Glutamatergic neuron (in vitro differentiated cells): ENCODE data around the gene WNT5A. TPM values are rescaled to one million over a fixed set of nuclear protein-coding genes. Genes with fewer than 3 reads are reported as not detected.

Experiments used
- DNase-seq: peaks from one replicate; pipeline ENCODE4 v3.0.0; 2022
- H3K27ac Mint-ChIP-seq: one replicate; pipeline ENCODE4 v1.8.0; 2020; ENCODE audit warnings: mild to moderate bottlenecking, mixed read lengths, inconsistent platforms; ENCODE audit not compliant: unreplicated experiment
- H3K27me3 Mint-ChIP-seq: one replicate; pipeline ENCODE4 v1.8.0; 2020; ENCODE audit warnings: mild to moderate bottlenecking, moderate library complexity, mixed read lengths, inconsistent platforms; ENCODE audit not compliant: unreplicated experiment
- H3K36me3 Mint-ChIP-seq: one replicate; pipeline ENCODE4 v1.8.0; 2020; ENCODE audit warnings: mild to moderate bottlenecking, mixed read lengths, inconsistent platforms; ENCODE audit not compliant: unreplicated experiment
- H3K4me1 Mint-ChIP-seq: one replicate; pipeline ENCODE4 v1.8.0; 2020; ENCODE audit warnings: mild to moderate bottlenecking, low read depth, mixed read lengths, inconsistent platforms; ENCODE audit not compliant: unreplicated experiment
- H3K4me3 Mint-ChIP-seq: one replicate; pipeline ENCODE4 v1.8.0; 2020; ENCODE audit warnings: mild to moderate bottlenecking, mixed read lengths, inconsistent platforms; ENCODE audit not compliant: unreplicated experiment
- H3K9me3 Mint-ChIP-seq: one replicate; pipeline ENCODE4 v1.8.0; 2020; ENCODE audit warnings: mild to moderate bottlenecking, moderate library complexity, mixed read lengths, inconsistent platforms; ENCODE audit not compliant: unreplicated experiment
- total RNA-seq: library from RNA; stranded (reverse); fragmentation: NEBNext Ultra II Directional; extraction: Animal tissue kit (Norgen Biotek cat#: 25700); gene quantifications from one replicate; pipeline ENCODE4 v1.2.1, GENCODE V29; 2021; ENCODE audit not compliant: unreplicated experiment
- TF ChIP-seq, protein P1 (sequence below): fragments of 200-600 bp; sonication (generic); IDR thresholded peaks from one replicate; pipeline ENCODE4 v1.5.0; 2021; ENCODE audit not compliant: partially characterized antibody, unreplicated experiment

The WNT5A gene
- total RNA-seq, 1 donor from 2014 or later = 0.76 TPM

DNA sequence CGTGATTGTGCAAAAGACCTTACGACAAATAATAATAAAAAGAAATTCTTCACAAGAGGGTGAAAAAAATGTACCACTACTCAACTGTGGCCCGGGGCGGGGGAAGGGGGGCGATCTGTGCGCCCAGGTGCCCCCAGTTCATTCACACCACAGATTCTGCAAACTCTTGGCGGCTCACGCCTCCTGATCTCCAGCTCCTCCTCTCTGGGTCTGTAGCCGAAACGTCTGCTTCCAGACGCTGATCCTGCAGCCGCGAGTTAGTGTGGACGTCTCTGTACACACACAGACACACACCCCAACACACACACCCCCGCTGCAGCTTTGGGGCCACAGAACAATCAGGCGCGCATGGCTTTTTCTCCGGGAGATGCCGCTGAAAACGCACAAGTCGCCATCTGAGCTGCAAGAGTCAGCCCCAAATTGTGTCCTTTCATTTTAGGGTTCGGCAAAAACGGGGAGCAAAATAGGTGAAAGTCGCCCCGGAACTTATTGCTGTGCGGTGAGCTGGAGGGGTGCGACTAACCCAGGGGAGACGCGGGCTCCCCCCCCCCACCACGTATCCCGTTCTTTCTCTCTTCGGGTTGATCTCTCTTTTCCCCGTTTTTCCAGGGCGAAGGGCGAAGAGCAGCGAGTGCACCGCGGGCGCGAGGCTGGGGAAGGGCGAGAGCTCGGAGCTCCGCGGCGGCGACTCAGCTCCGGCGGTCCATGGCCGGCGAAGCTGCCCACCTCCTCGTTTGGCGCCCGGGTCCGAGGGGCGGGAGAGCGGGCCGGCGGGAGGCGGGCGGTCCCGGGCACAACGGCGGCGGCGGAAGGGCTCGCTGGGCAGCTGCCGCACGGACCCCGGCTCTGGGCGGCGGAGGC, 505 bp upstream of the WNT5A start:
- Mint-ChIP-seq H3K4me1 (peaks cover 23% of the 10 kb centered on the region), H3K27ac (no peak overlapping the region), H3K36me3 (no peaks in the 10 kb centered on the region), H3K27me3 (peaks cover 32% of the 10 kb centered on the region), H3K4me3 (peak overlapping the region; percentile 89), H3K9me3 (peaks cover 8% of the 10 kb centered on the region)
- peak; percentile 54 for DNase-seq
- TF ChIP-seq, protein P1, sequence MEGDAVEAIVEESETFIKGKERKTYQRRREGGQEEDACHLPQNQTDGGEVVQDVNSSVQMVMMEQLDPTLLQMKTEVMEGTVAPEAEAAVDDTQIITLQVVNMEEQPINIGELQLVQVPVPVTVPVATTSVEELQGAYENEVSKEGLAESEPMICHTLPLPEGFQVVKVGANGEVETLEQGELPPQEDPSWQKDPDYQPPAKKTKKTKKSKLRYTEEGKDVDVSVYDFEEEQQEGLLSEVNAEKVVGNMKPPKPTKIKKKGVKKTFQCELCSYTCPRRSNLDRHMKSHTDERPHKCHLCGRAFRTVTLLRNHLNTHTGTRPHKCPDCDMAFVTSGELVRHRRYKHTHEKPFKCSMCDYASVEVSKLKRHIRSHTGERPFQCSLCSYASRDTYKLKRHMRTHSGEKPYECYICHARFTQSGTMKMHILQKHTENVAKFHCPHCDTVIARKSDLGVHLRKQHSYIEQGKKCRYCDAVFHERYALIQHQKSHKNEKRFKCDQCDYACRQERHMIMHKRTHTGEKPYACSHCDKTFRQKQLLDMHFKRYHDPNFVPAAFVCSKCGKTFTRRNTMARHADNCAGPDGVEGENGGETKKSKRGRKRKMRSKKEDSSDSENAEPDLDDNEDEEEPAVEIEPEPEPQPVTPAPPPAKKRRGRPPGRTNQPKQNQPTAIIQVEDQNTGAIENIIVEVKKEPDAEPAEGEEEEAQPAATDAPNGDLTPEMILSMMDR = no peak

DNA sequence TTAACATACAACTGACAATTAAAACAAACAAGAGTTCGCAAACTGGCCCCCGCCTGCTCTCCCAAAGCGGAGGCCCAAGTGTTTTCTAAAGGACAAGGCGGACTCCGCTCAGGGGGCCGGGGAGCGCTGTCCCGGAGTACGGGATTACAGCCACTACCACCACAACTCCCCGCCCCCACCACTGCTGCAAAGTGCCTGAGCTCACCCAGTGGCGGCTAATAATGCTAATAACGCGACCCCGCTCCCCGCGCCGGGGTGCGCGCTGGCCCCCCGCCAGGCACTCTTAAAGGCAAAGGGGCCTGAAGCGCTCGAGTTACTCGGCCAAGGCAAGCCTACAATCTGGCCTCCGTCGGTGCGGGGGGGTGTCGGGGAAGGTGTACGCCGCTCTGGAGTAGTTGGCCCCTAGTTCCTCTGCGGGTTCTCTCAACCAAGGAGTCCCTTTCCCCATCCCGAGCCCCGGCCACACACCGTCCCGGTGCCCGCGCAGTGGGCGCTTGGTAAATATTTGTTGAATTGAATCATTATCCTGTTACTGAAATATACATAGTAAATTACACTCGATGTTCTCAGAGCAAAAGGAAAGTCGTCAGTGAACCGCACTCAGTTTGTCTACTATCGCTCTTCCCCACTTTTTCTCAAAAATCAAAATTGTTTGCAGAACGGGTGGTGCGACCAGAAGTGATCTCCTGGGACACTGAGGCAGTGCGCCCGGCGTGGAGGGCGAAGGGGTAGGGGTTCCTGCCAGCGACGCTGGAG, 827 bp downstream of the WNT5A start:
- H3K4me3 Mint-ChIP-seq = peak overlapping the region; percentile 78
- peaks cover 33% of the 10 kb centered on the region for H3K27me3 Mint-ChIP-seq
- DNase-seq = peak; percentile 36
- no peaks in the 10 kb centered on the region for H3K36me3 Mint-ChIP-seq
- peaks cover 25% of the 10 kb centered on the region for H3K4me1 Mint-ChIP-seq
- H3K9me3 Mint-ChIP-seq = peaks cover 9% of the 10 kb centered on the region
- TF ChIP-seq, protein P1 = no peak
- no peak overlapping the region for H3K27ac Mint-ChIP-seq

DNA sequence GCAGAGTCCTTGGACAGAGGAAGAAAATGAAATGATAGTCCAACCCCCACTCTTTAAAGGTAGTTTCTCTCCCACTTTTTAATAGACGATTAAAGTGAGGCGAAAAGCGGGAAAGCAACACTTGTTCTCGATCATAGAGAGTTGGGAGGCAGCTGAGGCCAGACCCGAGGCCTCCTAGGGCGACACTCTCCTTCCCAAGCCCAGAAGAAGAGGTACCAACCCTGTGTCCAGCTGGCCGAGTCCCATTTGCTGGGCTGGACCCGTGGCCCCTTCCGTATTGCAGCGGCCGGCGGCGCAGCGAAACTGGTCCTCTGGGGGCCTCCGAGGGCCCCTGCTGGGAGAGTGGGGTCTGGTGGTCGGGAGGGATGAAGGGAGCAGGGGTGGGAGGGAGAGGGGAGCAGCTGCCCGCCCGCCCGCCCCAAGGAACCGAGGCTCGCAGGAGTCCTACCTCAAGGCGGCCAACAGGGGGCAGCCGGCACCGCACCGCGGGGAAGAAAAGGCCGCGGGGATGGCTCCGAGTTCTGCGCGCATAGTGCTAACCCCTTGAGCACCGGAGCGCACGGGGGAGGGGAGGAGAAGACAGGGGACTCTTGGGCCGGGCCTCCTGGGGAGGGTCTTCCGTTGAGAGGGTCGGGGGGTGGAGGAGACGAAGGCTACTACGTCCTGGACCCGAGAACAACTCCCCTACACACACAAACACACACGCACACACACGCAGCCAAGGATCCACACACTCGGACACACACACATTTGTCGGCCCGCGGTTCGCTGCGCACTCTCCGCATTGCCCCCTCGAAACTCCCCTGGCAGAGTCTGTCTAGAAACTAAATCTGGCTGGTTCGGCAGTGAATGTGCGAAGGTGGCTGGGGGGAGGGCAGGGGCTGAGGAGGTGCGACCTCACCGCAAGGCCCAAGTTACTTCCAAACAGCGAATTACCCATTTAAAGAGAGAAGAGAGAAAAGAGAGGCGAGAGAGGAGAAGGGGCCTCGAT, 2.0 kb downstream of the WNT5A start:
- Mint-ChIP-seq H3K27ac (no peak overlapping the region), H3K27me3 (peaks cover 38% of the 10 kb centered on the region), H3K9me3 (peaks cover 9% of the 10 kb centered on the region)

DNA sequence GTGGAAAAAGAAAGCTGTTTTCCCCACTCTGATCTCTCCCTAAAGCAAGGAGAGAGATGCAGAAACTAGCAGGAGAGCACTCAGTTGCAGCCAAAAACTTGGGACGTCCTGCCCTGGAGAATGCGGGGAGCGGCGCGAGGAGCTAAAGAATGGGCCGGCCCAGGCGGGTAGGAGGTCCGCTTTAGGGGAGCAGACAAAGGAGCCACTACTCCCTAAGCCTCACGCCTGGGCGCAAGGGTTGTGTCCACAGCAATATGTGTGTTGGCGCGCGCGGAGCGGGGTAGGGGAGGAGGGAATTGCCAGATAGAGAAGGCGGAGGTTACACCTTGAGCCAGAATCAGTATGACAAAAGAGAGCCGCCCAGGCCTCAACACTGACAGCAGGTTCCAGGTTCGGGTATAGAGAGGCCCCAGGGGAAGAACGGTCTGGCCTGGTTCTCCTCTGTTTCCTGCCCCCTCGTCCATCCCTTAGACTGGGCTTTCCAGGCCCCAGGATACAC, 2.9 kb downstream of the WNT5A start:
- Mint-ChIP-seq H3K27ac (no peak overlapping the region), H3K9me3 (peaks cover 9% of the 10 kb centered on the region), H3K4me3 (peak overlapping the region; percentile 54), H3K4me1 (peaks cover 32% of the 10 kb centered on the region), H3K36me3 (no peaks in the 10 kb centered on the region), H3K27me3 (peaks cover 36% of the 10 kb centered on the region)
- no peak for DNase-seq
- TF ChIP-seq, protein P1 = no peak

More for the DNA sequence above, 2.0 kb downstream of the WNT5A start:
- DNase-seq = peak; percentile 87
- TF ChIP-seq, protein P1 = peak; percentile 91
- H3K4me1 Mint-ChIP-seq = peaks cover 29% of the 10 kb centered on the region
- H3K36me3 Mint-ChIP-seq = no peaks in the 10 kb centered on the region
- H3K4me3 Mint-ChIP-seq = peak overlapping the region; percentile 74
